PC-3 (cell line): ENCODE data around the gene IL5RA. TPM values are rescaled to one million over a fixed set of nuclear protein-coding genes. Genes with fewer than 3 reads are reported as not detected.

Experiments
- ATAC-seq: fragments of 200-7000 bp; cut with Tn5 transposase; 2 replicates; pipeline ENCODE4 v1.9.1; 2020; ENCODE audit warnings: mild to moderate bottlenecking, moderate library complexity
- BruUV-seq: library from RNA; stranded (reverse); fragments of 400-500 nt; replicated peaks from 2 replicates; lab custom pipeline; 2021; lab: Mats Ljungman, UMichigan
- CTCF ChIA-PET: fragments of 300-600 bp; sonication (Branson Sonifier 250); formaldehyde crosslinking; loops from one replicate; lab custom pipeline; 2022; ENCODE audit warnings: antibody characterized with exemption; lab: Charles Lee
- POLR2A ChIA-PET: fragments of 300-600 bp; sonication (Branson Sonifier 250); formaldehyde crosslinking; loops from one replicate; lab custom pipeline; 2022; ENCODE audit warnings: antibody characterized with exemption; ENCODE audit not compliant: unreplicated experiment; lab: Charles Lee
- DNase-seq: peaks from one replicate; pipeline ENCODE4 v3.0.0-alpha.2; 2015
- H2AFZ ChIP-seq: fragments of 300-600 bp; sonication (generic); 2 replicates; pipeline ENCODE4 v1.6.0; 2016; ENCODE audit warnings: antibody characterized with exemption, low read length
- H3F3A ChIP-seq: fragments of 300-600 bp; sonication (generic); one replicate; pipeline ENCODE4 v1.6.0; 2017; ENCODE audit warnings: antibody characterized with exemption, low read length, control low read depth, mild to moderate bottlenecking; ENCODE audit not compliant: unreplicated experiment
- H3K27ac ChIP-seq: fragments of 300-600 bp; sonication (generic); 2 replicates; pipeline ENCODE4 v1.5.1; 2016; ENCODE audit warnings: mild to moderate bottlenecking, low read length
- H3K27me3 ChIP-seq: fragments of 300-600 bp; sonication (generic); 2 replicates; pipeline ENCODE4 v1.6.1; 2016; ENCODE audit warnings: low read length, mixed read lengths
- H3K36me3 ChIP-seq: fragments of 300-600 bp; sonication (generic); 2 replicates; pipeline ENCODE4 v1.6.1; 2016; ENCODE audit warnings: low read depth, mixed run types, low read length, mixed read lengths
- H3K4me1 ChIP-seq: fragments of 300-600 bp; sonication (generic); 2 replicates; pipeline ENCODE4 v1.5.1; 2016; ENCODE audit warnings: low read length; ENCODE audit not compliant: insufficient read depth
- H3K4me2 ChIP-seq: fragments of 300-600 bp; sonication (generic); 2 replicates; pipeline ENCODE4 v1.6.0; 2016; ENCODE audit warnings: low read length
- H3K4me3 ChIP-seq: fragments of 300-600 bp; sonication (generic); 2 replicates; pipeline ENCODE4 v1.5.1; 2016; ENCODE audit warnings: mild to moderate bottlenecking, low read length, mixed read lengths
- H3K79me2 ChIP-seq: fragments of 300-600 bp; sonication (generic); 2 replicates; pipeline ENCODE4 v1.6.1; 2017; ENCODE audit warnings: low read length, mixed read lengths
- H3K9ac ChIP-seq: fragments of 300-600 bp; sonication (generic); 2 replicates; pipeline ENCODE4 v1.6.0; 2016; ENCODE audit warnings: mild to moderate bottlenecking, low read length
- H3K9me2 ChIP-seq: fragments of 300-600 bp; sonication (generic); replicated peaks from 2 replicates; pipeline ENCODE4 v1.6.1; 2016; ENCODE audit warnings: mixed run types, low read length, mixed read lengths
- H3K9me3 ChIP-seq: fragments of 300-600 bp; sonication (generic); 2 replicates; pipeline ENCODE4 v1.6.1; 2016; ENCODE audit warnings: low read length, mixed read lengths
- H4K20me1 ChIP-seq: fragments of 300-600 bp; sonication (generic); 2 replicates; pipeline ENCODE4 v1.6.1; 2016; ENCODE audit warnings: low read length, mixed read lengths
- EZH2 ChIP-seq: fragments of 300-600 bp; sonication (generic); IDR thresholded peaks from one replicate; pipeline ENCODE4 v1.6.1; 2017; ENCODE audit warnings: antibody characterized with exemption, mild to moderate bottlenecking, low read length; ENCODE audit not compliant: unreplicated experiment
- EZH2phosphoT487 ChIP-seq: fragments of 300-600 bp; sonication (generic); IDR thresholded peaks from 2 replicates; pipeline ENCODE4 v1.6.1; 2018; ENCODE audit warnings: mild to moderate bottlenecking, antibody characterized with exemption, low read length, borderline replicate concordance
- intact Hi-C: fragments of 100-400 bp; cut with micrococcal nuclease; formaldehyde crosslinking; loops from 2 replicates; pipeline ENCODE4 v1.9.0; 2023
- total RNA-seq: library from RNA; depleted of rRNA; stranded (reverse); fragments of >200 nt; gene quantifications from 2 replicates; pipeline ENCODE4 v1.2.3, GENCODE V29; 2014
- TF ChIP-seq, protein P1 (sequence below): fragments of 300-600 bp; sonication (generic); conservative IDR thresholded peaks from 2 replicates; pipeline ENCODE4 v1.5.1; 2017; ENCODE audit warnings: antibody characterized with exemption, low read depth, mild to moderate bottlenecking, low read length

Gene IL5RA
- total RNA-seq, 1 experiment from 2014 or later: not detected

DNA sequence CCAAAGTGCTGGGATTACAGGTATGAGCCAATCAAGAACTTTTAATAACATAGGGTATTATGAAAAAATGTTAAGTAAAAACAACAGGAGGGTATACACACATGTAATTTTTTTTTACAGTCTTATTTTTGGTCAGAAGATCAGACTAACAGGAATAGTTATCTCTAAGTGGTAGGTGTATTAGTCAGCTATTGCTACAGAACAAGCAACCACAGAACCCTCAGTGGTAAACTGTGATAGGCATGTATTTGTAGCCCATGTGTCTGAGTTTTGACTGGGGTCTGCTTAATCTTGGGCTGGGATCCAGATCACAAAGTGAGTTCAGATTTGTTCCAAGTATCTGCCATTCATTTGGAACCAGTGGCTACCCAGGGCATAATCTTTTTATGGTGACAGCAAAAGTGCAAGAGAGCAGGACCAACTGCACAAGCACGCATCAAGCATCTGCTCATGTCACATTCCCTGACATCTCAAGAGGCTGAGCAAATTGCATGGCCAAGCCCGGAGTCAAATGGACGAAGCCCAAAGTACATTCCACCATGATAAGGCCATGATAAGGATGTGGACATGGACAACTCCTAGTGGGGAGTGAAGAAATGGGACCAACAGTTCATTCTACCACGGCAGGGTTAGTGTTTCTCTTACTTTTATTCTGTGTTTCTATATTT, 3.0 kb upstream of the IL5RA start:
- no peak overlapping the region for H3K4me3 ChIP-seq
- no peaks in the 10 kb centered on the region for H4K20me1 ChIP-seq
- TF ChIP-seq EZH2: no peak
- TF ChIP-seq, protein P1, sequence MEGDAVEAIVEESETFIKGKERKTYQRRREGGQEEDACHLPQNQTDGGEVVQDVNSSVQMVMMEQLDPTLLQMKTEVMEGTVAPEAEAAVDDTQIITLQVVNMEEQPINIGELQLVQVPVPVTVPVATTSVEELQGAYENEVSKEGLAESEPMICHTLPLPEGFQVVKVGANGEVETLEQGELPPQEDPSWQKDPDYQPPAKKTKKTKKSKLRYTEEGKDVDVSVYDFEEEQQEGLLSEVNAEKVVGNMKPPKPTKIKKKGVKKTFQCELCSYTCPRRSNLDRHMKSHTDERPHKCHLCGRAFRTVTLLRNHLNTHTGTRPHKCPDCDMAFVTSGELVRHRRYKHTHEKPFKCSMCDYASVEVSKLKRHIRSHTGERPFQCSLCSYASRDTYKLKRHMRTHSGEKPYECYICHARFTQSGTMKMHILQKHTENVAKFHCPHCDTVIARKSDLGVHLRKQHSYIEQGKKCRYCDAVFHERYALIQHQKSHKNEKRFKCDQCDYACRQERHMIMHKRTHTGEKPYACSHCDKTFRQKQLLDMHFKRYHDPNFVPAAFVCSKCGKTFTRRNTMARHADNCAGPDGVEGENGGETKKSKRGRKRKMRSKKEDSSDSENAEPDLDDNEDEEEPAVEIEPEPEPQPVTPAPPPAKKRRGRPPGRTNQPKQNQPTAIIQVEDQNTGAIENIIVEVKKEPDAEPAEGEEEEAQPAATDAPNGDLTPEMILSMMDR: no peak
- no peak for TF ChIP-seq EZH2phosphoT487
- peaks cover 27% of the 10 kb centered on the region; the same call in 1 of the 2 replicates for H3K27me3 ChIP-seq
- no peaks in the 10 kb centered on the region for H3K79me2 ChIP-seq
- H3F3A ChIP-seq: no peaks in the 10 kb centered on the region
- ChIA-PET POLR2A (no interaction called here), CTCF (no interaction called here)
- no peak overlapping the region for H3K27ac ChIP-seq
- no peak overlapping the region for H2AFZ ChIP-seq
- BruUV-seq: no TSS peak
- no peaks in the 10 kb centered on the region for H3K9me2 ChIP-seq
- no peak for DNase-seq
- H3K4me2 ChIP-seq: no peak overlapping the region
- ATAC-seq: no peak
- no peaks in the 10 kb centered on the region for H3K4me1 ChIP-seq
- no peaks in the 10 kb centered on the region for H3K9me3 ChIP-seq
- H3K9ac ChIP-seq: no peak overlapping the region
- intact Hi-C loops: no loop called here
- H3K36me3 ChIP-seq: no peaks in the 10 kb centered on the region

DNA sequence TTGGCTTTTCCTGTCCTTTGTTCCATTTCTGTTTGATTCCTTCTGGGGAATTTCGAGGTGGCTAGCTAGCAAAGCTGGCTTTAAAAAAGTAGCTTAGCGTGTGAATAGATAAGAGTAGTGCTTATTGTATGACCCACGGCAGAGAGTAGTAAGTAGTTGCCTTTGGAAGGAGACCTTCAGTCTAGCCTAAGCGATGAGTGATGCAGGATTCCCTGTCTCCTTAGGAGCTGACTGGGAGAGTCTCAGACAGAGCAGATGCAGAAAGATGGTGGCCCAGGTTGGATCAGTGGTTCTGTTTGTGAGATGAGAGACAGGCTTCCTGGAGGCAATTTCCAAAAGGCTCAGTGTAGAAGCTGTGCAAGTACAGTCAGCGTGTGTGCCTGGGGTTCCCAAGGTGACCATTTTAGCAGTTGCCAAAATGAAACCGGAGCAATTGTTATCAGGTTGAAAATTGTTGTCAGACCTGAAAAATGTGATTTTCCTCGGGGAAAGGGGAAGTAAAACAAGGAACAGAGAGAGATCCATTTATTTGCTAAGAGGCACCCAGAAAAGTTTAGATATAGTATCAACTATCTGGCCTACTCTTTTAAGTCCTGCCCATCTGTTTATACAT, 681 bp upstream of the IL5RA start:
- H3K4me2 ChIP-seq: peak overlapping the region; percentile 18; the same call in 1 of the 2 replicates
- no peak overlapping the region for H3K9ac ChIP-seq
- ChIA-PET CTCF (no interaction called here), POLR2A (no interaction called here)
- no peak for ATAC-seq
- no peaks in the 10 kb centered on the region for H3K9me3 ChIP-seq
- peak; percentile 29 for DNase-seq
- H3K9me2 ChIP-seq: no peaks in the 10 kb centered on the region
- BruUV-seq: no TSS peak
- intact Hi-C loops: no loop called here
- H3F3A ChIP-seq: no peaks in the 10 kb centered on the region
- no peak for TF ChIP-seq EZH2phosphoT487
- TF ChIP-seq, protein P1: no peak
- TF ChIP-seq EZH2: no peak
- H3K36me3 ChIP-seq: no peaks in the 10 kb centered on the region
- no peak overlapping the region for H3K4me3 ChIP-seq
- no peak overlapping the region for H3K27ac ChIP-seq
- H4K20me1 ChIP-seq: no peaks in the 10 kb centered on the region
- H3K4me1 ChIP-seq: no peaks in the 10 kb centered on the region
- H3K27me3 ChIP-seq: peaks cover 18% of the 10 kb centered on the region; the same call in 1 of the 2 replicates
- no peaks in the 10 kb centered on the region for H3K79me2 ChIP-seq
- H2AFZ ChIP-seq: no peak overlapping the region
